HG02973 (cell line): ENCODE results near the gene RBM33.

Experiments
- ATAC-seq: cut with Tn5 transposase; IDR thresholded peaks from one replicate; pipeline ENCODE4 v1.9.1; 2021; ENCODE audit warnings: moderate library complexity; ENCODE audit not compliant: unreplicated experiment

Gene RBM33

GRCh38 chr7:155818154-155818819 is 173.8 kb downstream of the RBM33 start:
- no peak for ATAC-seq

GRCh38 chr7:155818820-155819168 is 174.3 kb downstream of the RBM33 start:
- no peak for ATAC-seq

GRCh38 chr7:155819186-155819585 is 174.7 kb downstream of the RBM33 start:
- no peak for ATAC-seq

- no peak for ATAC-seq
Observed at GRCh38 chr7:155820246-155820645, 175.8 kb downstream of the RBM33 start.

DNA sequence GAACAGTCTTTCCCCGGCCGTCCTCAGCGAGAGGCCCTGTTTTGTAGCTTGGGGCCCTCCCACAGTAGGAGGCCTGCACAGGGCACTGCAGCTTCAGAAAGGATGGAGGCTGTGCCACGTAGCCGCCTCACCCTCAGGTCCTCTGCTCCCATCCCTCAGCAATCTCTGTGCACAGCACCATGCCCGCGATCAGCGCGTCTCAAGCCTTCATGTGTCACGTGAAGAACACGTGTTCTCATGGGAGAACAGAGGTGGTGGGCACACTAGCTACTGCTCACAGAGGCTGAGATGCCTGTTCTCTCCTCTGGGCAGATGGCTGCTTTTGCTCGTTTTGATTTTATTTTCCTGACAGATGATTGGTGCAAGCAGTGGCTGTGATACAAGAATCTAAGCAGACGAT is 176.3 kb downstream of the RBM33 start:
- ATAC-seq, result no peak

GRCh38 chr7:155821851-155822250 is 177.4 kb downstream of the RBM33 start:
- no peak for ATAC-seq

GRCh38 chr7:155824227-155824886 is 179.9 kb downstream of the RBM33 start:
- no peak for ATAC-seq

GRCh38 chr7:155825336-155825735 is 180.9 kb downstream of the RBM33 start:
- no peak for ATAC-seq

DNA sequence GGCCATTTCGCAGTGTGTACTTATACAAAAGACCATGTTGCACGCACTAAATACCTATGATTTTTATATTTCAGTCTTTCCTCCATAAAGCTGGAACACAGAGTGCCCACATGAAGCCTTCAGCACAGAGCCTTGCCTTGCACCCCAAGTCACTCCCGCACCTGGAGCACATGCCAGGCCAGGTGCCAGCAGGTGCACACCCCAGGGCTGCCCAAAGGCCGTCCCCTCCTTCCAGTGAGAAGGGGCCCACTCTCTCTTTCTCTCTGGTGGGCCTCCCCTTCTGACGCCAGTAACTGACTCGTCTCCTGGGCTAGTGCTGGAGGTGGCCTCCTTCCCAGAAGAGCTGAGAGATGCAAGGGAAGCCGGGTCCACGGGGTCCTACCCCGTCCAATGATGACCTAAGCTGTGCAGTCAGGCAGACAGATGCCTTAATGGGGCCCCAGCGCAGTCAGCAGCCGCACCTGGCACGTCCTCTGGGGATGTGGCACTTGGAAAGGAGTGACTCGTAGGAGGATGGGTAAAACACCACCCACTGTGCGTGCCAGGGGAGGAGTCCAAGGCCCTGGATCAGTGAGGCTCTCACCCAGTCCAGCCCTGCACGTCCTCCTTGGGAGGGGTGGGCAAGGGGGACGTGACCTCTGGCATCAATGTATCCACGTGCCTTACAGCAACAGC is 185.5 kb downstream of the RBM33 start:
- ATAC-seq, result no peak
